K562 (cell line): Measurements from ENCODE around the gene CENPN. TPM values are rescaled to one million over a fixed set of nuclear protein-coding genes. Genes with fewer than 3 reads are reported as not detected.

Source experiments
- ATF1 ChIP-seq, 2 experiments: fragments of 450-650 bp in 1 of 2; IDR thresholded peaks; 2 replicates each; pipeline ENCODE4 v1.6.1; 2016; ENCODE audit warnings: missing compliant biosample characterization in 1 of 2, missing genetic modification characterization in 1 of 2
- CREB1 ChIP-seq, 2 experiments: sonication (generic) in 1 of 2; formaldehyde crosslinking in 1 of 2; IDR thresholded peaks; 2 replicates each; pipeline versions ENCODE4 v1.6.1 to v1.8.0; 2012 to 2022; ENCODE audit warnings: inconsistent platforms in 1 of 2, mild to moderate bottlenecking in 1 of 2, missing genetic modification reagents in 1 of 2, moderate library complexity in 1 of 2
- CXXC5 ChIP-seq: fragments of 250-450 bp; sonication (Bioruptor Pico); IDR thresholded peaks from 2 replicates; pipeline ENCODE4 v1.8.0; 2022; ENCODE audit warnings: inconsistent platforms, mild to moderate bottlenecking, moderate library complexity
- DLX4 ChIP-seq: fragments of 250-450 bp; sonication (Bioruptor Pico); IDR thresholded peaks from 2 replicates; pipeline ENCODE4 v1.6.1; 2021; ENCODE audit warnings: mild to moderate bottlenecking
- ETV5 ChIP-seq: sonication (generic); formaldehyde crosslinking; IDR thresholded peaks from 2 replicates; pipeline ENCODE4 v1.4.0; 2020; ENCODE audit warnings: low read depth, mild to moderate bottlenecking, missing genetic modification reagents
- FIP1L1 ChIP-seq: fragments of 200-400 bp; formaldehyde crosslinking; IDR thresholded peaks from 2 replicates; pipeline ENCODE4 v1.6.1; 2018; ENCODE audit warnings: mild to moderate bottlenecking, low read depth, low read length; ENCODE audit not compliant: poor library complexity, severe bottlenecking
- GATAD2A ChIP-seq: fragments of 450-650 bp; IDR thresholded peaks from 2 replicates; pipeline ENCODE4 v1.6.1; 2017
- IRF9 ChIP-seq: fragments of 450-650 bp; IDR thresholded peaks from 2 replicates; pipeline ENCODE4 v1.6.1; 2016; ENCODE audit warnings: missing biosample characterization, missing genetic modification characterization
- MAFK ChIP-seq: IDR thresholded peaks from 2 replicates; pipeline ENCODE4 v1.6.1; 2011; ENCODE audit warnings: low read length, improper control_type of control experiment
- MCM3 ChIP-seq: fragments of 450-650 bp; IDR thresholded peaks from 2 replicates; pipeline ENCODE4 v1.6.1; 2016
- NELFE ChIP-seq: IDR thresholded peaks from 2 replicates; pipeline ENCODE4 v1.6.1; 2011; ENCODE audit warnings: mild to moderate bottlenecking; ENCODE audit not compliant: insufficient read depth, insufficient read length
- NFXL1 ChIP-seq: fragments of 450-650 bp; formaldehyde crosslinking; IDR thresholded peaks from 2 replicates; pipeline ENCODE4 v1.4.0; 2021; ENCODE audit warnings: mild to moderate bottlenecking
- NUFIP1 ChIP-seq: fragments of 450-650 bp; IDR thresholded peaks from 2 replicates; pipeline ENCODE4 v1.6.1; 2018; ENCODE audit not compliant: partially characterized antibody
- PHF20 ChIP-seq: fragments of 450-650 bp; IDR thresholded peaks from 2 replicates; pipeline ENCODE4 v1.6.1; 2018; ENCODE audit not compliant: partially characterized antibody
- PHF21A ChIP-seq: fragments of 450-650 bp; IDR thresholded peaks from 2 replicates; pipeline ENCODE4 v1.6.1; 2017; ENCODE audit warnings: low read depth, borderline replicate concordance
- POLR2AphosphoS5 ChIP-seq: IDR thresholded peaks from 2 replicates; pipeline ENCODE4 v1.6.1; 2011; ENCODE audit warnings: mild to moderate bottlenecking, low read depth, low read length, moderate library complexity; ENCODE audit not compliant: control insufficient read depth, insufficient read depth
- POLR3G ChIP-seq: IDR thresholded peaks from 2 replicates; pipeline ENCODE4 v1.6.1; 2011; ENCODE audit not compliant: insufficient read length, insufficient replicate concordance; ENCODE audit errors: extremely low read depth
- PPARD ChIP-seq: fragments of 250-450 bp; sonication (Bioruptor Pico); IDR thresholded peaks from 2 replicates; pipeline ENCODE4 v1.8.0; 2022; ENCODE audit warnings: inconsistent platforms, mild to moderate bottlenecking, moderate library complexity
- RBM15 ChIP-seq: fragments of 200-400 bp; formaldehyde crosslinking; IDR thresholded peaks from 2 replicates; pipeline ENCODE4 v1.6.1; 2018; ENCODE audit warnings: mild to moderate bottlenecking, low read length, moderate library complexity; ENCODE audit not compliant: insufficient read depth
- SMAD2 ChIP-seq: fragments of 150-350 bp; IDR thresholded peaks from 2 replicates; pipeline ENCODE4 v1.6.1; 2014; ENCODE audit warnings: low read depth, mild to moderate bottlenecking, low read length
- TCF7 ChIP-seq: sonication (generic); IDR thresholded peaks from 2 replicates; pipeline ENCODE4 v1.6.1; 2016; ENCODE audit warnings: antibody characterized with exemption, borderline replicate concordance
- YY1 ChIP-seq, 3 experiments: IDR thresholded peaks; 2 replicates each; pipeline ENCODE4 v1.6.1; 2011; ENCODE audit warnings: low read length in 2 of 3, mild to moderate bottlenecking in 2 of 3, moderate library complexity in 2 of 3, borderline replicate concordance in 1 of 3, control low read depth in 1 of 3, low read depth in 1 of 3; ENCODE audit not compliant: insufficient read depth in 3 of 3, insufficient replicate concordance in 2 of 3, control insufficient read depth in 1 of 3, insufficient read length in 1 of 3; ENCODE audit errors: extremely low read depth in 1 of 3
- ZC3H4 ChIP-seq: sonication (generic); formaldehyde crosslinking; IDR thresholded peaks from 2 replicates; pipeline ENCODE4 v1.9.0; 2021; ENCODE audit warnings: missing genetic modification reagents, borderline replicate concordance
- ZNF24 ChIP-seq: fragments of 450-650 bp; IDR thresholded peaks from 2 replicates; pipeline ENCODE4 v1.6.1; 2016
- ZNF277 ChIP-seq: fragments of 250-450 bp; sonication (Bioruptor Pico); IDR thresholded peaks from 2 replicates; pipeline ENCODE4 v1.8.0; 2022; ENCODE audit warnings: inconsistent platforms, mild to moderate bottlenecking, moderate library complexity, borderline replicate concordance
- ZNF583 ChIP-seq: fragments of 250-450 bp; sonication (Bioruptor Pico); IDR thresholded peaks from 2 replicates; pipeline ENCODE4 v1.4.0; 2020
- ZNF707 ChIP-seq: fragments of 250-450 bp; sonication (Bioruptor Pico); conservative IDR thresholded peaks from 2 replicates; pipeline ENCODE4 v1.8.0; 2022; ENCODE audit warnings: inconsistent platforms, mild to moderate bottlenecking, moderate library complexity
- ZNF717 ChIP-seq: fragments of 250-450 bp; sonication (Bioruptor Pico); IDR thresholded peaks from 2 replicates; pipeline ENCODE4 v1.5.0; 2021
- ZNF79 ChIP-seq: fragments of 250-450 bp; sonication (Bioruptor Pico); IDR thresholded peaks from 2 replicates; pipeline ENCODE4 v1.4.0; 2020; ENCODE audit warnings: low read depth, mild to moderate bottlenecking, moderate library complexity
- polyA plus RNA-seq, 8 experiments: library from polyadenylated mRNA; depleted of rRNA in 4 of 8; stranded (reverse) in 5 of 8; unstranded in 3 of 8; fragments of >200 nt; fragmentation: Nextera tagmentation in 2 of 8; fragmentation: Illumina TruSeq in 1 of 8; extraction: Ambion mirVana in 2 of 8; extraction: Trizol in 1 of 8; gene quantifications; 2 replicates each; pipeline versions ENCODE4 v1.2.1 to v1.2.3, GENCODE V29; 2011 to 2014; ENCODE audit warnings: inconsistent platforms in 1 of 8, missing spikeins in 1 of 8
- total RNA-seq, 7 experiments: library from RNA; depleted of rRNA in 6 of 7; stranded (reverse); fragments of >200 nt in 6 of 7; fragmentation: Illumina TruSeq in 2 of 7; extraction: Trizol in 2 of 7; gene quantifications; 2 replicates each; pipeline versions ENCODE4 v1.2.1 to v1.2.3, GENCODE V29; 2011 to 2021; ENCODE audit warnings: low replicate concordance in 1 of 7

Gene CENPN
- total and polyA plus RNA-seq, 9 of the 15 experiments (the other 6 are each of a cell fraction or from before 2014, with no cell fraction given): 92.3 to 384 (median 140) TPM

GRCh38 chr16:80993307-80993706, 13.7 kb upstream of the CENPN start (continued):
- peak in 1 of 3 experiments; percentile 36 for TF ChIP-seq YY1 (IDR thresholded peaks at IDR 0.05; ENCODE audit: borderline replicate concordance in 1 of 3, control insufficient read depth in 1 of 3, extremely low read depth in 1 of 3, insufficient read depth in 3 of 3, insufficient read length in 1 of 3, insufficient replicate concordance in 2 of 3, low read depth in 1 of 3, low read length in 2 of 3)
- no peak for TF ChIP-seq NUFIP1
- no peak for TF ChIP-seq ETV5 (CRISPR knock-in tag)
- no peak for TF ChIP-seq ZNF277 (CRISPR knock-in tag)
- TF ChIP-seq PPARD (CRISPR knock-in tag): no peak
- TF ChIP-seq RBM15: no peak
- TF ChIP-seq DLX4 (CRISPR knock-in tag): no peak
- TF ChIP-seq CXXC5: no peak
- no peak for TF ChIP-seq NFXL1 (CRISPR knock-in tag)
- no peak for TF ChIP-seq ZNF24
- no peak for TF ChIP-seq PHF21A
- no peak for TF ChIP-seq GATAD2A
- no peak for TF ChIP-seq MAFK
- no peak for TF ChIP-seq NELFE
- no peak for TF ChIP-seq ZNF717
- TF ChIP-seq ZNF583: no peak
- no peak for TF ChIP-seq ZNF707 (CRISPR knock-in tag)
- TF ChIP-seq TCF7: no peak
- no peak for TF ChIP-seq POLR3G
- 0 out of 2 replicates have a peak, but pooled peaks have one; percentile 29 for TF ChIP-seq POLR2AphosphoS5
- TF ChIP-seq ZNF79: no peak
- no peak for TF ChIP-seq CREB1 (IDR thresholded peaks at IDR 0.05)
- no peak for TF ChIP-seq CREB1 (CRISPR knock-in tag; IDR thresholded peaks at IDR 0.05)
- TF ChIP-seq ZC3H4 (CRISPR knock-in tag): no peak
- TF ChIP-seq PHF20: no peak
- no peak for TF ChIP-seq MCM3
- no peak for TF ChIP-seq FIP1L1
- TF ChIP-seq ATF1 (CRISPR knock-in tag; IDR thresholded peaks at IDR 0.05): no peak
- TF ChIP-seq ATF1 (tag; IDR thresholded peaks at IDR 0.05): 0 out of 2 replicates have a peak, but pooled peaks have one; percentile 30
- TF ChIP-seq IRF9 (tag): no peak
- TF ChIP-seq SMAD2: no peak
